CD4-positive, alpha-beta T cell (primary cell): ENCODE measurements around the gene MAST3. TPM values are rescaled to one million over a fixed set of nuclear protein-coding genes. Genes with fewer than 3 reads are reported as not detected.
A peak's percentile ranks its signal among the peaks of the same experiment; 100 is the strongest.

ENCODE experiments used
- ATAC-seq: fragments of 200-7000 bp; cut with Tn5 transposase; one replicate; pipeline ENCODE4 v1.10.0; 2022; ENCODE audit warnings: mild to moderate bottlenecking; ENCODE audit not compliant: poor library complexity
- CTCF ChIA-PET: fragments of 350-600 bp; sonication (Branson Sonifier 250); formaldehyde crosslinking; loops from one replicate; lab custom pipeline; 2021; ENCODE audit warnings: antibody characterized with exemption, inconsistent platforms; lab: Charles Lee
- POLR2A ChIA-PET: fragments of 350-600 bp; sonication (Branson Sonifier 250); formaldehyde crosslinking; loops from one replicate; lab custom pipeline; 2021; ENCODE audit warnings: antibody characterized with exemption, inconsistent platforms; lab: Charles Lee
- DNase-seq, 14 experiments: peaks; one replicate each; pipeline ENCODE4 v3.0.0-alpha.2; 2013 to 2020; ENCODE audit warnings: mixed read lengths in 2 of 14
- H3K27ac ChIP-seq, 2 donors: one replicate each; pipeline versions ENCODE4 v1.5.1 to v1.7.0; 2013; ENCODE audit warnings: low read length in 2 of 2, low read depth in 1 of 2, mild to moderate bottlenecking in 1 of 2
- H3K27me3 ChIP-seq, 2 experiments: 1 replicate in 1 of 2; 2 replicates in 1 of 2; pipeline versions ENCODE4 v1.6.1 to v1.7.0; 2013; ENCODE audit warnings: low read length in 2 of 2, control low read depth in 1 of 2, mild to moderate bottlenecking in 1 of 2, moderate library complexity in 1 of 2; ENCODE audit not compliant: insufficient read depth in 2 of 2, control insufficient read depth in 1 of 2
- H3K36me3 ChIP-seq: one replicate; pipeline ENCODE4 v1.6.1; 2013; ENCODE audit warnings: low read length, control low read depth; ENCODE audit not compliant: insufficient read depth
- H3K4me1 ChIP-seq: one replicate; pipeline ENCODE4 v1.6.1; 2013; ENCODE audit warnings: low read length, control low read depth; ENCODE audit not compliant: insufficient read depth
- H3K4me3 ChIP-seq: one replicate; pipeline ENCODE4 v1.5.1; 2013; ENCODE audit warnings: mild to moderate bottlenecking, low read length, moderate library complexity
- H3K9me3 ChIP-seq, 2 experiments: 1 replicate in 1 of 2; 2 replicates in 1 of 2; pipeline versions ENCODE4 v1.6.1 to v1.7.0; 2013; ENCODE audit warnings: low read length in 2 of 2, mild to moderate bottlenecking in 2 of 2, control low read depth in 1 of 2, moderate library complexity in 1 of 2; ENCODE audit not compliant: control insufficient read depth in 1 of 2, insufficient read depth in 1 of 2
- H3K27ac Mint-ChIP-seq: one replicate; pipeline ENCODE4 v1.8.0; 2020; ENCODE audit warnings: mixed read lengths
- H3K27me3 Mint-ChIP-seq: one replicate; pipeline ENCODE4 v1.8.0; 2021; ENCODE audit warnings: mixed read lengths
- H3K36me3 Mint-ChIP-seq: one replicate; pipeline ENCODE4 v1.8.0; 2021; ENCODE audit warnings: low read depth, mixed read lengths
- H3K4me1 Mint-ChIP-seq: one replicate; pipeline ENCODE4 v1.8.0; 2021; ENCODE audit warnings: low read depth, mixed read lengths
- H3K4me3 Mint-ChIP-seq: one replicate; pipeline ENCODE4 v1.8.0; 2020; ENCODE audit warnings: mild to moderate bottlenecking, mixed read lengths
- H3K9me3 Mint-ChIP-seq: one replicate; pipeline ENCODE4 v1.8.0; 2020; ENCODE audit warnings: mixed read lengths
- intact Hi-C, 2 experiments: fragments of 100-400 bp; cut with DNase I in 1 of 2; cut with micrococcal nuclease in 1 of 2; formaldehyde crosslinking; loops; one replicate each; pipeline versions ENCODE4 v1.15.1 to v1.9.0; 2023 to 2025; cut with DNase I, micrococcal nuclease
- total RNA-seq, 174 experiments: library from RNA in 2 of 174; stranded (reverse) in 2 of 174; gene quantifications; one replicate each; pipeline ENCODE4 v1.2.3 and lab custom pipeline; 2021 to 2026
- TF ChIP-seq, protein P1 (sequence below): fragments of 200-600 bp; IDR thresholded peaks from one replicate; pipeline ENCODE4 v1.8.0; 2022; ENCODE audit warnings: antibody characterized with exemption, mild to moderate bottlenecking

The MAST3 gene
- total RNA-seq, 2 experiments from 2014 or later: 16.1 to 16.4 TPM

DNA sequence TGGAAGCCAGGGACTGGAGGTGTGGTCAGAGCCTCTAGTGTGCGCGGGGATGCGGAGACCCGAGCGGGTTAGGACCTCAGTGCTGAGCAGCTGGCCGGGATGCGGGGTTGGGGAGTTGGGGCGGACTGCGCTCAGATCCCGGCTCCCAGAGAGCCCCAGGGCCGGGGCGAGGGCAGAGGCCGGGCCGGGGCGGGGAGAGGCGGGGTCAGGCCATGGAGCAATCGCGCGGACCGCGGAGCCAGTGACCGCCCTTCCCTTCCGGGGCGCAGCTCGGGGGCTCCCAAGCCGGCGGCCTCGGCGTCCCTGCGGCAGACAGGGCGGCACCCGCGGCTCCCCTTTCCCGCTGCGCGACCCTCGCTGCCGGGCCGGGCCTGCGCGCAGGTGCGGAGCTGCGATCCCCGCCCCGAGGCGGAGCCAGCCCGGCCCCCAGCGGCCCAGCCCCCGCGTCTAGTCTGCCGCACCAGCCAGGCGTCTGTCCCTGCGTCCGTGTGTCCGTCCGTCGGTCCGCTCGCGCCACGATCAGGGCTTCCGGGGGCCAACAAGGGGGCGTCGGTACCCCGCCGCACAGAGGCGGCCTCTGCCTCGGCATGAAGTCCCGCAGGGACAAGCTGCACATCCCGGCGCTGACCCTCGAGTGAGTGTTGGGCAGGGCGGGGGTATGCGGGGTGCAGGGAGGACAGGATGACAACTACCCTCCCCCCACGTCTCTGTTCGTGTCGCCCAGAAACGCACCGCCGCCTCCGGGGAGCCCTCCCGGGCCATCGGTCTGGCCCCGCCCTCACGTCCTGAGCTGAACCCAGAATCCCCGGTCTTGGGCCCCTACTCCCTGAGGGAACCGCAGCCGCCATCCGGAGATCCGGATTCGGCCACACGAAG lies 12.4 kb downstream of the MAST3 start:
- H3K36me3 ChIP-seq: peaks cover 3% of the 10 kb centered on the region
- Mint-ChIP-seq H3K36me3 (peaks cover 10% of the 10 kb centered on the region), H3K4me1 (peaks cover 26% of the 10 kb centered on the region), H3K27ac (peak overlapping the region; percentile 73), H3K27me3 (no peaks in the 10 kb centered on the region), H3K4me3 (peak overlapping the region; percentile 86), H3K9me3 (no peaks in the 10 kb centered on the region)
- TF ChIP-seq, protein P1, sequence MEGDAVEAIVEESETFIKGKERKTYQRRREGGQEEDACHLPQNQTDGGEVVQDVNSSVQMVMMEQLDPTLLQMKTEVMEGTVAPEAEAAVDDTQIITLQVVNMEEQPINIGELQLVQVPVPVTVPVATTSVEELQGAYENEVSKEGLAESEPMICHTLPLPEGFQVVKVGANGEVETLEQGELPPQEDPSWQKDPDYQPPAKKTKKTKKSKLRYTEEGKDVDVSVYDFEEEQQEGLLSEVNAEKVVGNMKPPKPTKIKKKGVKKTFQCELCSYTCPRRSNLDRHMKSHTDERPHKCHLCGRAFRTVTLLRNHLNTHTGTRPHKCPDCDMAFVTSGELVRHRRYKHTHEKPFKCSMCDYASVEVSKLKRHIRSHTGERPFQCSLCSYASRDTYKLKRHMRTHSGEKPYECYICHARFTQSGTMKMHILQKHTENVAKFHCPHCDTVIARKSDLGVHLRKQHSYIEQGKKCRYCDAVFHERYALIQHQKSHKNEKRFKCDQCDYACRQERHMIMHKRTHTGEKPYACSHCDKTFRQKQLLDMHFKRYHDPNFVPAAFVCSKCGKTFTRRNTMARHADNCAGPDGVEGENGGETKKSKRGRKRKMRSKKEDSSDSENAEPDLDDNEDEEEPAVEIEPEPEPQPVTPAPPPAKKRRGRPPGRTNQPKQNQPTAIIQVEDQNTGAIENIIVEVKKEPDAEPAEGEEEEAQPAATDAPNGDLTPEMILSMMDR: no peak
- no peaks in the 10 kb centered on the region for H3K9me3 ChIP-seq
- DNase-seq: peak in 10 of 14 experiments; percentile 21 to 69 (median 52)
- H3K4me1 ChIP-seq: peaks cover 36% of the 10 kb centered on the region
- intact Hi-C loops: loop anchor here in 1 of 2 experiments (10.0 kb wide), 1 partner anchor 215 kb away; the partner anchor contains the start of gene LSM4
- ChIA-PET POLR2A (interaction anchor here (1.0 to 8.8 kb wide), 8 partner anchors 9 to 170 kb away, joined by 3 to 99 read pairs (median 10); partner anchors contain the start of genes IL12RB1, JUND, MAST3 and PIK3R2), CTCF (interaction anchor here (1.3 to 2.3 kb wide), 3 partner anchors 42 to 58 kb away, joined by 5 to 8 read pairs (median 6); partner anchors contain the start of gene PIK3R2)
- no peaks in the 10 kb centered on the region for H3K27me3 ChIP-seq
- peak; percentile 77 for ATAC-seq
- H3K4me3 ChIP-seq: peak overlapping the region; percentile 65
- peak overlapping the region in 1 of 2 donors; percentile 29 for H3K27ac ChIP-seq

DNA sequence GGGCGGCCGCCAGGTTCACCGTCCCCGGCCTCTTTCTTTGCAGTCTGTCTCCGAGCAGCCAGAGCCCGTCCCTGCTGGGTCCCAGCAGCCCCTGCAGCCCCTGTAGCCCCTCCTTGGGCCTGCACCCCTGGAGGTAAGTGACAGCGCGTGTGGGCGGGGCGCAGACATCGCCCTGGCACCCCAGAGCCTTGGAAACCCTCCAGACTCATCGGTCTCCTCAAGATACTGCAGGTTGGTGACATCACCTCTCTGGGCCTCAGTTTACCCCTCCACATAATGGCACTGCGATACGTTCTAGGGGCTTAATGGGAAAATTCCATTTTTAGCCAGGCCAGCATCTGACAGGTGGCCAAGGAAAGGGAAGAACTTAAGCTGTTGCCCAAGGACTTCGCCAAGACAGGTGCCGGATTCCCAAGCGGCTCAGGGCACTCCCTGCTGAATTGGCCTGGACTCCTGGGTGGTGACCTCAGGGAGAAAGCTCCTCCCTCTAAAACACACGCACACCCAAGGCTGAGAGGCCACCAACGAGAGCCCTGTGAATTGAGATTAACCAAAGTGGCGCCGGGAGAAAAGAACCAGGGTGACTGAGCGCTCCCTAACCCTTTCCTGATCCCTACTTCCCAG lies 13.1 kb downstream of the MAST3 start:
- Histone ChIP-seq H3K9me3 (no peaks in the 10 kb centered on the region), H3K27me3 (no peaks in the 10 kb centered on the region), H3K4me3 (peak overlapping the region; percentile 65), H3K36me3 (peaks cover 6% of the 10 kb centered on the region), H3K4me1 (peaks cover 37% of the 10 kb centered on the region), H3K27ac (no peak overlapping the region)
- peak in 1 of 14 experiments; percentile 17 for DNase-seq
- ChIA-PET CTCF (interaction anchor here (1.3 to 2.3 kb wide), 3 partner anchors 42 to 57 kb away, joined by 5 to 8 read pairs (median 6); partner anchors contain the start of gene PIK3R2), POLR2A (interaction anchor here (1.3 to 8.8 kb wide), 8 partner anchors 8 to 170 kb away, joined by 3 to 99 read pairs (median 10); partner anchors contain the start of genes IL12RB1, JUND, MAST3 and PIK3R2)
- Mint-ChIP-seq H3K4me3 (peak overlapping the region; percentile 56), H3K4me1 (peaks cover 26% of the 10 kb centered on the region), H3K36me3 (peaks cover 10% of the 10 kb centered on the region), H3K9me3 (no peaks in the 10 kb centered on the region), H3K27me3 (no peaks in the 10 kb centered on the region), H3K27ac (no peak overlapping the region)
- ATAC-seq: no peak
- TF ChIP-seq, protein P1: no peak
- intact Hi-C loops: loop anchor here in 1 of 2 experiments (10.0 kb wide), 1 partner anchor 214 kb away; the partner anchor contains the start of gene LSM4

DNA sequence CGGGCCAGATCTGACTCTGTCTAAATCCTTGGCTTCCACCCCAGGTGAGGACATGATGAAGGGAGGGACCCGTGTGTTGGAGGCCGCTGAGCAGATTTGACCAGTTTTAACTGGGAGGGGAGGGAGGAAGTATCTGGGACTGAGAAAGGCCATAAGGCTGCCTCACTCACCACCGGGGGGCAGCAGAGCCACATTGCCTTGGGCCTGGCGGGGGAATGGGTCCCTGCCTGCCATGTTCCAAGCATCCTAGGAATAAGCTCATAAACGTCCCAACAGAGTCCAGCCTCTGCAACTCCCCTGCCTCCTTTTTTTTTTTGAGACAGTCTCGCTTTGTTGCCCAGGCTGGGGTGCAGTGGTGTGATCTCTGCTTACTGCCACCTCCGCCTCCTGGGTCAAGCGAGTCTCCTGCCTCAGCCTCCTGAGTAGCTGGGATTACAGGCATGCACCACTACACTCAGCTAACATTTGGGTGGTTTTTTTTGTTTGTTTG lies 15.5 kb downstream of the MAST3 start:
- intact Hi-C loops: loop anchor here in 1 of 2 experiments (1.0 to 10.0 kb wide), 4 partner anchors 48 to 212 kb away; partner anchors contain the start of gene LSM4
- Histone ChIP-seq H3K4me3 (no peak overlapping the region), H3K27ac (no peak overlapping the region), H3K27me3 (no peaks in the 10 kb centered on the region), H3K9me3 (no peaks in the 10 kb centered on the region), H3K36me3 (peaks cover 6% of the 10 kb centered on the region), H3K4me1 (peaks cover 42% of the 10 kb centered on the region)
- H3K36me3 Mint-ChIP-seq: peaks cover 14% of the 10 kb centered on the region
- no peaks in the 10 kb centered on the region for H3K27me3 Mint-ChIP-seq
- CTCF ChIA-PET: interaction anchor here (0.6 to 1.4 kb wide), 11 partner anchors 9 to 80 kb away, joined by 3 to 7 read pairs (median 3); partner anchors contain the start of genes IL12RB1, MAST3 and MPV17L2
- no peaks in the 10 kb centered on the region for H3K9me3 Mint-ChIP-seq
- peak overlapping the region; percentile 40 for H3K4me3 Mint-ChIP-seq
- TF ChIP-seq, protein P1: peak; percentile 82
- POLR2A ChIA-PET: interaction anchor here (1.0 kb wide), 1 partner anchor 39 kb away, joined by 4 read pairs; no protein-coding TSS in a partner anchor
- H3K27ac Mint-ChIP-seq: no peak overlapping the region
- DNase-seq (peak; percentile 45 to 88 (median 76)), ATAC-seq (peak; percentile 23)
- peaks cover 35% of the 10 kb centered on the region for H3K4me1 Mint-ChIP-seq
